Measurements from ENCODE around the gene B4GALNT4. TPM values are rescaled to one million over a fixed set of nuclear protein-coding genes. Genes with fewer than 3 reads are reported as not detected.

The B4GALNT4 gene
- total RNA-seq, 1 experiment from 2014 or later, result 4.7 TPM

DNA sequence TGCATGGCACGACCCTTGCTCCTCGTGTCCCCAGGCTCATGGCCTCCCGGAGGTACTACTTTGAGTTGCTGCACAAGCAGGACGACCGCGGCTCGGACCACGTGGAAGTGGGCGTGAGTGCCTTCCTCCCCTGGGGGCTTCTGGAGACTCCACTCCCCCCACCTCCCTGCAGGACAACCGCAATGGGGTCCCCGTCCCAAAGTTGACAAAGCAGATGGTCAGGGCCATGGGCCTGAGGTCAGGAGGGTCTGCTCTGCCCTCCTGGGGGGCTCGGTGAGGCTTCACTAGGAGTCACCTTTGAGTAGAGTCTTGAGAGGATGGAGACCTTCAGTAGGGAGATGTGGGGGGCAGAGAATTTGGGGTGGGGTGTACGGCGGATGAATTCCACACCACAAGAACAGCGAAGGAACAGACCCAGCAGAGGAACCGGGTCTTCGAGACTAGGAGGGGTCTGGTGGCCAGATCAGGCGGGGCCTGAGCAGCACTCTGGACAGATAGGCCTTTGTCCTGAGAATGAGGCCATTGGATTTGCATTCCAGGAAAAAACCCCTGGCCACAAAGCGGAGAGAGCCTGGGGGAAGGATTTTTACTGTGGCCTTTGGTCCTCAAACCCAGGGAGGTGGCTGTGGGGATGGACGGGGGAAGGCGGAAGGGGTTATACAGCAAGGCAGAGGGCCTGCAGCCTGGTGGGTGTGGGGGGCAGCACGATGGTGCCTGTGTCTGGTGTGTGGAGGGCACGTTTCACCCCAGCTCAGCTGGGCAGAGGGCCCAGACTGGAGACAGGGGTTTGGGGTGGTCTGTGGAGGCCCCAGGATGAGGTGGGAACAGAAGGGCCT lies 4.6 kb downstream of the B4GALNT4 start:
- Histone ChIP-seq H3F3A (ENCODE audit: insufficient read depth, low read depth) (peaks cover 11% of the 10 kb centered on the region), H2AFZ (no peak overlapping the region), H3K79me2 (ENCODE audit: low read depth) (no peaks in the 10 kb centered on the region), H3K27me3 (ENCODE audit: insufficient read depth, low read depth) (no peaks in the 10 kb centered on the region), H3K4me3 (no peak overlapping the region), H3K4me1 (replicated peaks; ENCODE audit: insufficient read depth) (no peaks in the 10 kb centered on the region), H3K4me2 (no peak overlapping the region), H3K27ac (no peak overlapping the region), H3K9me2 (ENCODE audit: insufficient read depth) (no peaks in the 10 kb centered on the region), H4K20me1 (ENCODE audit: insufficient read depth) (no peaks in the 10 kb centered on the region), H3K36me3 (ENCODE audit: low read depth) (no peaks in the 10 kb centered on the region), H3K9me3 (ENCODE audit: insufficient read depth, low read depth) (no peaks in the 10 kb centered on the region)
- intact Hi-C loops (cut with micrococcal nuclease; ENCODE audit: unreplicated experiment), result no loop called here
- TF ChIP-seq, protein P1, sequence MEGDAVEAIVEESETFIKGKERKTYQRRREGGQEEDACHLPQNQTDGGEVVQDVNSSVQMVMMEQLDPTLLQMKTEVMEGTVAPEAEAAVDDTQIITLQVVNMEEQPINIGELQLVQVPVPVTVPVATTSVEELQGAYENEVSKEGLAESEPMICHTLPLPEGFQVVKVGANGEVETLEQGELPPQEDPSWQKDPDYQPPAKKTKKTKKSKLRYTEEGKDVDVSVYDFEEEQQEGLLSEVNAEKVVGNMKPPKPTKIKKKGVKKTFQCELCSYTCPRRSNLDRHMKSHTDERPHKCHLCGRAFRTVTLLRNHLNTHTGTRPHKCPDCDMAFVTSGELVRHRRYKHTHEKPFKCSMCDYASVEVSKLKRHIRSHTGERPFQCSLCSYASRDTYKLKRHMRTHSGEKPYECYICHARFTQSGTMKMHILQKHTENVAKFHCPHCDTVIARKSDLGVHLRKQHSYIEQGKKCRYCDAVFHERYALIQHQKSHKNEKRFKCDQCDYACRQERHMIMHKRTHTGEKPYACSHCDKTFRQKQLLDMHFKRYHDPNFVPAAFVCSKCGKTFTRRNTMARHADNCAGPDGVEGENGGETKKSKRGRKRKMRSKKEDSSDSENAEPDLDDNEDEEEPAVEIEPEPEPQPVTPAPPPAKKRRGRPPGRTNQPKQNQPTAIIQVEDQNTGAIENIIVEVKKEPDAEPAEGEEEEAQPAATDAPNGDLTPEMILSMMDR (conservative IDR thresholded peaks at IDR 0.05), result no peak
- TF ChIP-seq EZH2 (IDR thresholded peaks at IDR 0.05; ENCODE audit: low read depth), result no peak
- POLR2A ChIA-PET (ENCODE audit: unreplicated experiment), result no interaction called here
- CTCF ChIA-PET, result no interaction called here
- BruUV-seq (replicated peaks), result no TSS peak
- DNase-seq, result no peak

DNA sequence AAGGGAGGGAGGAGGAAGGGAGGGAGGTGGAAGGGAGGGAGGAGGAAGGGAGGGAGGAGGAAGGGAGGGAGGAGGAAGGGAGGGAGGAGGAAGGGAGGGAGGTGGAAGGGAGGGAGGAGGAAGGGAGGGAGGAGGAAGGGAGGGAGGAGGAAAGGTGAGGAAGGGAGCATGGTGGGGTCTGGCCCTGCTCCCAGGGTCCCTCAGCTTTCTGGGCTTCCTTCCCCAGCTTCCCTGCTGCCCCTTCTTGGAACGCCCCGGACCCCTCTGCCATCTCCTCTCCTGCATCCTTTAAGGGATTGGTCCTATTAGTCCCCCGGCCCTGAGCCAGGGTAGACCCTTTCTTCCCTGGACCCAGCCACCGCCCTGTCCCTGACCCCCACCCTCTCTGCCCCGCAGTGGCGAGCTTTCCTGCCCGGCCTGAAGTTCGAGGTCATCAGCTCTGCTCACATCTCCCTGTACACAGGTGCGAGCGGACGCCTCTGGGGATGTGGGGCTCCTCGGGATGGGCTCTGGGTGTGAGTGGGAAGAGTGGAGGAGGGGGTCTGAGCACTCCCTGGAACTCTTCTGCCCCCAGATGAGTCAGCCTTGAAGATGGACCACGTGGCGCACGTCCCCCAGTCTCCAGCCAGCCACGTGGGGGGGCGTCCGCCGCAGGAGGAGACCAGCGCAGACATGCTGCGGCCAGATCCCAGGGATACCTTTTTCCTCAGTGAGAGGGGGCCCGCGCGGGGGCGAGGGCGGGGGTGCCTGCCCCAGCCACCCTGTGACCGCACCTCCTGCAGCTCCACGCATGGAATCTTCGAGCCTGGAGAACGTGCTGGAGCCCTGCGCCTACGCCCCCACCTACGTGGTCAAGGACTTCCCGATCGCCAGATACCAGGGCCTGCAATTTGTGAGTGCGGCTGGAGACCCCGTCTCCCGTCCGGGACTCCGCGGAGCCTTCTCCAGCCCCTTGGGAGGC lies 6.0 kb downstream of the B4GALNT4 start:
- Histone ChIP-seq H3K9me3 (ENCODE audit: insufficient read depth, low read depth) (no peaks in the 10 kb centered on the region), H3K4me3 (no peak overlapping the region), H3K27me3 (ENCODE audit: insufficient read depth, low read depth) (no peaks in the 10 kb centered on the region), H4K20me1 (ENCODE audit: insufficient read depth) (no peaks in the 10 kb centered on the region), H3K9me2 (ENCODE audit: insufficient read depth) (no peaks in the 10 kb centered on the region), H3K4me1 (replicated peaks; ENCODE audit: insufficient read depth) (no peaks in the 10 kb centered on the region), H3F3A (ENCODE audit: insufficient read depth, low read depth) (peaks cover 11% of the 10 kb centered on the region), H3K36me3 (ENCODE audit: low read depth) (no peaks in the 10 kb centered on the region), H3K27ac (no peak overlapping the region), H3K4me2 (no peak overlapping the region), H2AFZ (no peak overlapping the region), H3K79me2 (ENCODE audit: low read depth) (no peaks in the 10 kb centered on the region)
- intact Hi-C loops (cut with micrococcal nuclease; ENCODE audit: unreplicated experiment), result no loop called here
- TF ChIP-seq EZH2 (IDR thresholded peaks at IDR 0.05; ENCODE audit: low read depth), result no peak
- TF ChIP-seq, protein P1 (conservative IDR thresholded peaks at IDR 0.05), result no peak
- no peak for DNase-seq
- ChIA-PET CTCF (no interaction called here), POLR2A (ENCODE audit: unreplicated experiment) (no interaction called here)
- BruUV-seq (replicated peaks), result no TSS peak

DNA sequence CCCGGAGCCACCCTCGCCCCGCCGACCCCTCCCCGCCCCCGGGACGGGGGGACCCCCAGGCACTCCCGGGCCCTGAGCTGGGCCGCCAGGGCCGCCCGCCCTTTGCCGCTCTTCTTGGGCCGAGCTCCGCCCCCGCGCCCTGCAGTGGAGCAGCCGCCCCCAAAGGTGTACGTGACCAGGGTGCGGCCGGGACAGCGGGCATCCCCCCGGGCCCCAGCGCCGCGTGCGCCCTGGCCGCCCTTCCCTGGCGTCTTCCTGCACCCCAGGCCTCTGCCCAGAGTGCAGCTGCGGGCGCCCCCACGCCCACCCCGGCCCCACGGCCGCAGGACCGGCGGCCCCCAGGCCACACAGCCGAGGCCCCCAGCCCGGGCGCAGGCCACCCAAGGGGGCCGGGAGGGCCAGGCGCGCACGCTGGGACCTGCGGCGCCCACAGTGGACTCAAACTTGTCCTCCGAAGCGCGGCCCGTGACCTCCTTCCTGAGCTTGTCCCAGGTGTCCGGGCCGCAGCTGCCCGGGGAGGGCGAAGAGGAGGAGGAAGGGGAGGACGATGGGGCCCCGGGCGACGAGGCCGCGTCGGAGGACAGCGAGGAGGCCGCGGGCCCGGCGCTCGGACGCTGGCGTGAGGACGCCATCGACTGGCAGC lies 7.4 kb downstream of the B4GALNT4 start:
- Histone ChIP-seq H2AFZ (no peak overlapping the region), H3F3A (ENCODE audit: insufficient read depth, low read depth) (peaks cover 2% of the 10 kb centered on the region), H3K4me2 (no peak overlapping the region), H3K9me3 (ENCODE audit: insufficient read depth, low read depth) (no peaks in the 10 kb centered on the region), H3K79me2 (ENCODE audit: low read depth) (no peaks in the 10 kb centered on the region), H3K27ac (no peak overlapping the region), H3K36me3 (ENCODE audit: low read depth) (no peaks in the 10 kb centered on the region), H4K20me1 (ENCODE audit: insufficient read depth) (no peaks in the 10 kb centered on the region), H3K27me3 (ENCODE audit: insufficient read depth, low read depth) (no peaks in the 10 kb centered on the region), H3K4me3 (no peak overlapping the region), H3K9me2 (ENCODE audit: insufficient read depth) (no peaks in the 10 kb centered on the region), H3K4me1 (replicated peaks; ENCODE audit: insufficient read depth) (no peaks in the 10 kb centered on the region)
- no peak for DNase-seq
- ChIA-PET CTCF (no interaction called here), POLR2A (ENCODE audit: unreplicated experiment) (no interaction called here)
- intact Hi-C loops (cut with micrococcal nuclease; ENCODE audit: unreplicated experiment), result no loop called here
- no peak for TF ChIP-seq EZH2 (IDR thresholded peaks at IDR 0.05; ENCODE audit: low read depth)
- TF ChIP-seq, protein P1 (conservative IDR thresholded peaks at IDR 0.05), result no peak
- BruUV-seq (replicated peaks), result no TSS peak
